ENCODE measurements around the gene ITFG2. TPM values are rescaled to one million over a fixed set of nuclear protein-coding genes. Genes with fewer than 3 reads are reported as not detected.

Gene ITFG2
- total and polyA plus RNA-seq, 10 of the 15 experiments (the other 5 are each of a cell fraction or from before 2014, with no cell fraction given): 21.2 to 39.5 (median 25.9) TPM

DNA sequence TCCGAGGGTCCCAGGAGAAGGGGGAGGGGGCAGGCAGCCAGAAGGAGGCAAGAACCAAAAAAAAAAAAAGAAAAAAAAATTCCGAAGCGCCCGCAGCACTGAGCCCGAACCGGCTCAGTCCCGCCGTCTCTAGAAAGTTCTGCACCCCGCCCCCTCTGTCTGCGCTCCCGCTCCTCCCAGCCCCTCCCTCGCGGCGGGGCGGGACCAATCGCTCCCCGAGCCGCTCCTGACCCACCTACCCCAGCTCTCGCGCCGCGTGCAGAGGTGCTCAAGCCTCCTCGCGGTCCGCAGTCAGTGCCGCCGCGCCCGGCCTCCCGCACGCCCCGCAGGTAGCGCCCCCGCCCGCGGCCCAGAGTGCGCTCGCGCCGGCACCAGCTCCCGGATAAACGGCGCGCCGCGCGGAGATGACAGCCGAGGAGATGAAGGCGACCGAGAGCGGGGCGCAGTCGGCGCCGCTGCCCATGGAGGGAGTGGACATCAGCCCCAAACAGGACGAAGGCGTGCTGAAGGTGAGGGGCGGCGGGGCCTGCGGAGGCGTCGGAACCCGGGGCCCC is 17.7 kb upstream of the ITFG2 start, which contains the start of gene FKBP4 (continued):
- TF ChIP-seq POLR2AphosphoS5 (IDR thresholded peaks at IDR 0.05; ENCODE audit: low read length) (peak; percentile 54; the same call in 1 of the 2 replicates), CHD1 (IDR thresholded peaks at IDR 0.05; ENCODE audit: low read depth, low read length) (no peak), DPF2 (IDR thresholded peaks at IDR 0.05) (peak; percentile 27; the same call in 1 of the 2 replicates), RB1 (IDR thresholded peaks at IDR 0.05; ENCODE audit: borderline replicate concordance) (peak; percentile 70; the same call in 1 of the 2 replicates), CREM (IDR thresholded peaks at IDR 0.05; ENCODE audit: low read depth) (no peak), GATAD2B (conservative IDR thresholded peaks at IDR 0.05; ENCODE audit: low read depth) (peak; percentile 38; the same call in 1 of the 2 replicates), NR2C1 (IDR thresholded peaks at IDR 0.05) (no peak), JUND (IDR thresholded peaks at IDR 0.05; ENCODE audit: low read depth, low read length) (no peak), POU2F2 (IDR thresholded peaks at IDR 0.05; ENCODE audit: borderline replicate concordance, low read depth, low read length) (0 out of 3 replicates have a peak, but pooled peaks have one; percentile 27), IKZF1 (conservative IDR thresholded peaks at IDR 0.05) (peak; percentile 39; the same call in 1 of the 2 replicates), TCF12 (IDR thresholded peaks at IDR 0.05; ENCODE audit: low read depth, low read length) (no peak), MXI1 (IDR thresholded peaks at IDR 0.05; ENCODE audit: low read depth, low read length) (peak; percentile 70; the same call in 1 of the 2 replicates), BHLHE40 (IDR thresholded peaks at IDR 0.05; ENCODE audit: borderline replicate concordance in 1 of 2, low read depth in 2 of 2, low read length in 1 of 2) (peak; percentile 50 to 85; a peak in 3 of 4 replicates), NFYB (IDR thresholded peaks at IDR 0.05; ENCODE audit: insufficient read depth, low read depth, low read length) (peak; percentile 49; the same call in 1 of the 2 replicates), ZNF207 (IDR thresholded peaks at IDR 0.05; ENCODE audit: borderline replicate concordance) (no peak), NBN (IDR thresholded peaks at IDR 0.05) (0 out of 2 replicates have a peak, but pooled peaks have one; percentile 69)
- TF ChIP-seq, protein P1, sequence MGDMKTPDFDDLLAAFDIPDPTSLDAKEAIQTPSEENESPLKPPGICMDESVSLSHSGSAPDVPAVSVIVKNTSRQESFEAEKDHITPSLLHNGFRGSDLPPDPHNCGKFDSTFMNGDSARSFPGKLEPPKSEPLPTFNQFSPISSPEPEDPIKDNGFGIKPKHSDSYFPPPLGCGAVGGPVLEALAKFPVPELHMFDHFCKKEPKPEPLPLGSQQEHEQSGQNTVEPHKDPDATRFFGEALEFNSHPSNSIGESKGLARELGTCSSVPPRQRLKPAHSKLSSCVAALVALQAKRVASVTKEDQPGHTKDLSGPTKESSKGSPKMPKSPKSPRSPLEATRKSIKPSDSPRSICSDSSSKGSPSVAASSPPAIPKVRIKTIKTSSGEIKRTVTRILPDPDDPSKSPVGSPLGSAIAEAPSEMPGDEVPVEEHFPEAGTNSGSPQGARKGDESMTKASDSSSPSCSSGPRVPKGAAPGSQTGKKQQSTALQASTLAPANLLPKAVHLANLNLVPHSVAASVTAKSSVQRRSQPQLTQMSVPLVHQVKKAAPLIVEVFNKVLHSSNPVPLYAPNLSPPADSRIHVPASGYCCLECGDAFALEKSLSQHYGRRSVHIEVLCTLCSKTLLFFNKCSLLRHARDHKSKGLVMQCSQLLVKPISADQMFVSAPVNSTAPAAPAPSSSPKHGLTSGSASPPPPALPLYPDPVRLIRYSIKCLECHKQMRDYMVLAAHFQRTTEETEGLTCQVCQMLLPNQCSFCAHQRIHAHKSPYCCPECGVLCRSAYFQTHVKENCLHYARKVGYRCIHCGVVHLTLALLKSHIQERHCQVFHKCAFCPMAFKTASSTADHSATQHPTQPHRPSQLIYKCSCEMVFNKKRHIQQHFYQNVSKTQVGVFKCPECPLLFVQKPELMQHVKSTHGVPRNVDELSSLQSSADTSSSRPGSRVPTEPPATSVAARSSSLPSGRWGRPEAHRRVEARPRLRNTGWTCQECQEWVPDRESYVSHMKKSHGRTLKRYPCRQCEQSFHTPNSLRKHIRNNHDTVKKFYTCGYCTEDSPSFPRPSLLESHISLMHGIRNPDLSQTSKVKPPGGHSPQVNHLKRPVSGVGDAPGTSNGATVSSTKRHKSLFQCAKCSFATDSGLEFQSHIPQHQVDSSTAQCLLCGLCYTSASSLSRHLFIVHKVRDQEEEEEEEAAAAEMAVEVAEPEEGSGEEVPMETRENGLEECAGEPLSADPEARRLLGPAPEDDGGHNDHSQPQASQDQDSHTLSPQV (IDR thresholded peaks at IDR 0.05): 0 out of 2 replicates have a peak, but pooled peaks have one; percentile 34
- TF ChIP-seq, protein P2, sequence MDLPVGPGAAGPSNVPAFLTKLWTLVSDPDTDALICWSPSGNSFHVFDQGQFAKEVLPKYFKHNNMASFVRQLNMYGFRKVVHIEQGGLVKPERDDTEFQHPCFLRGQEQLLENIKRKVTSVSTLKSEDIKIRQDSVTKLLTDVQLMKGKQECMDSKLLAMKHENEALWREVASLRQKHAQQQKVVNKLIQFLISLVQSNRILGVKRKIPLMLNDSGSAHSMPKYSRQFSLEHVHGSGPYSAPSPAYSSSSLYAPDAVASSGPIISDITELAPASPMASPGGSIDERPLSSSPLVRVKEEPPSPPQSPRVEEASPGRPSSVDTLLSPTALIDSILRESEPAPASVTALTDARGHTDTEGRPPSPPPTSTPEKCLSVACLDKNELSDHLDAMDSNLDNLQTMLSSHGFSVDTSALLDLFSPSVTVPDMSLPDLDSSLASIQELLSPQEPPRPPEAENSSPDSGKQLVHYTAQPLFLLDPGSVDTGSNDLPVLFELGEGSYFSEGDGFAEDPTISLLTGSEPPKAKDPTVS (IDR thresholded peaks at IDR 0.05; ENCODE audit: low read depth, low read length): peak; percentile 97
- TF ChIP-seq, protein P3, sequence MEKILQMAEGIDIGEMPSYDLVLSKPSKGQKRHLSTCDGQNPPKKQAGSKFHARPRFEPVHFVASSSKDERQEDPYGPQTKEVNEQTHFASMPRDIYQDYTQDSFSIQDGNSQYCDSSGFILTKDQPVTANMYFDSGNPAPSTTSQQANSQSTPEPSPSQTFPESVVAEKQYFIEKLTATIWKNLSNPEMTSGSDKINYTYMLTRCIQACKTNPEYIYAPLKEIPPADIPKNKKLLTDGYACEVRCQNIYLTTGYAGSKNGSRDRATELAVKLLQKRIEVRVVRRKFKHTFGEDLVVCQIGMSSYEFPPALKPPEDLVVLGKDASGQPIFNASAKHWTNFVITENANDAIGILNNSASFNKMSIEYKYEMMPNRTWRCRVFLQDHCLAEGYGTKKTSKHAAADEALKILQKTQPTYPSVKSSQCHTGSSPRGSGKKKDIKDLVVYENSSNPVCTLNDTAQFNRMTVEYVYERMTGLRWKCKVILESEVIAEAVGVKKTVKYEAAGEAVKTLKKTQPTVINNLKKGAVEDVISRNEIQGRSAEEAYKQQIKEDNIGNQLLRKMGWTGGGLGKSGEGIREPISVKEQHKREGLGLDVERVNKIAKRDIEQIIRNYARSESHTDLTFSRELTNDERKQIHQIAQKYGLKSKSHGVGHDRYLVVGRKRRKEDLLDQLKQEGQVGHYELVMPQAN (conservative IDR thresholded peaks at IDR 0.05): peak; percentile 75
- TF ChIP-seq, protein P4, sequence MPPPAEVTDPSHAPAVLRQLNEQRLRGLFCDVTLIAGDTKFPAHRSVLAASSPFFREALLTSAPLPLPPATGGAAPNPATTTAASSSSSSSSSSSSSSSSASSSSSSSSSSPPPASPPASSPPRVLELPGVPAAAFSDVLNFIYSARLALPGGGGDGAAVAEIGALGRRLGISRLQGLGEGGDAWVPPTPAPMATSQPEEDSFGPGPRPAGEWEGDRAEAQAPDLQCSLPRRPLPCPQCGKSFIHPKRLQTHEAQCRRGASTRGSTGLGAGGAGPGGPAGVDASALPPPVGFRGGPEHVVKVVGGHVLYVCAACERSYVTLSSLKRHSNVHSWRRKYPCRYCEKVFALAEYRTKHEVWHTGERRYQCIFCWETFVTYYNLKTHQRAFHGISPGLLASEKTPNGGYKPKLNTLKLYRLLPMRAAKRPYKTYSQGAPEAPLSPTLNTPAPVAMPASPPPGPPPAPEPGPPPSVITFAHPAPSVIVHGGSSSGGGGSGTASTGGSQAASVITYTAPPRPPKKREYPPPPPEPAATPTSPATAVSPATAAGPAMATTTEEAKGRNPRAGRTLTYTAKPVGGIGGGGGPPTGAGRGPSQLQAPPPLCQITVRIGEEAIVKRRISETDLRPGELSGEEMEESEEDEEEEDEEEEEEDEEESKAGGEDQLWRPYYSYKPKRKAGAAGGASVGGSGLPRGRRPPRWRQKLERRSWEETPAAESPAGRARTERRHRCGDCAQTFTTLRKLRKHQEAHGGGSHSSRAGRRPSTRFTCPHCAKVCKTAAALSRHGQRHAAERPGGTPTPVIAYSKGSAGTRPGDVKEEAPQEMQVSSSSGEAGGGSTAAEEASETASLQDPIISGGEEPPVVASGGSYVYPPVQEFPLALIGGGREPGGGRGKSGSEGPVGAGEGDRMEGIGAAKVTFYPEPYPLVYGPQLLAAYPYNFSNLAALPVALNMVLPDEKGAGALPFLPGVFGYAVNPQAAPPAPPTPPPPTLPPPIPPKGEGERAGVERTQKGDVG (CRISPR knock-in tag; IDR thresholded peaks at IDR 0.05): no peak

Measured in GM12878 (cell line).